Measurements from ENCODE around the gene HIP1R.

Gene HIP1R

DNA sequence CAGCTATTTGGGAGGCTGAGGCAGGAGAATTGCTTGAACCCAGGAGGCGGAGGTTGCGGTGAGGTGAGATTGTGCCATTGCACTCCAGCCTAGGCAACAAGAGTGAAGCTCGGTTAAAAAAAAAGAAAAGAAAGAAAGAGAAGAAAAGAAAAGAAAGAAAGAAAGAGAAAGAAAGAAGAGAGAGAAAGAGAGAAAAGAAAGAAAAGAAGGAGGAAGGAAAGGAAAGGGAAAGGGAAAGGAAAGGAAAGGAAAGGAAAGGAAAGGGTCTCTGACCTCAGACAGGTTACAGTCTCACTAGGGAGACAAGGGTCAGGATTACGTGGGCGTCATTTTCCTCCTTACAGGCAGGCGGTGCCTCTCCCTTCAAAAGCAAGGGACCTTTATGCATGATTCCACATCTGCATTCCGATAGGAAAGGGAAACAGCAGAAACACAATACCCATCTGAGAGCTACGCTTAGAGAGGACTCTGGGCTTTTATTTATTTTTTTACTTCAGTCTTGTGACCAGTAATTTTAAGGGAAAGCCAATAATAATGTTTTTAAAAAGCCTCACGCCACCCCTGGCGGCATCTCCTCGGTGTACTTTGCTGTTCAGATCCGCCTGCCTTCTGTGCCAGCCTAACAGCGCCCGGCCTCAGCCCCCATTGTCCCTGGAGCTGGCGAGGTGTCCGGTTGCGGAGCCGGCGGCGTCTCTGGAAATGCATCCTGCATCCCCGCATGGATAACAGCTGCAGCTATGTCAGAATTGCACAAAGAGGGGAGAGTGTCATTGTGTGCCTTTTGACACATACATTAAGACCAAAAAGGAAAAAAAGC, 945 bp upstream of the HIP1R start:
- peak; percentile 35 to 38 for DNase-seq

DNA sequence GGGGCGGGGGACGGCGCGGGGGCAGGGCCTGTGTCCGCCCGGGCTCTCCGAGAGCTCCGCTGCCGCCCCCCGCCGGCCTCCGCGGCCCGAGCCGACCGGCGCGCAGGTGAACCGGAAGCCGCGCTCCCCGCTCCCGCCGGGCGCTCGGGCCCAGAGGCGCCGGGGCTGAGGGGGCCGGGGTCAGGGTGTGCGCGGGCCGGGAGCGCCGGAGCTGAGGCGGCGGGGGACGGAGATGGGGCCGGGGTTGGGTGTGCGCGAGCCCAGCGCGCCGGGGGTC, 431 bp downstream of the HIP1R start:
- DNase-seq, result peak; percentile 40 to 52

DNA sequence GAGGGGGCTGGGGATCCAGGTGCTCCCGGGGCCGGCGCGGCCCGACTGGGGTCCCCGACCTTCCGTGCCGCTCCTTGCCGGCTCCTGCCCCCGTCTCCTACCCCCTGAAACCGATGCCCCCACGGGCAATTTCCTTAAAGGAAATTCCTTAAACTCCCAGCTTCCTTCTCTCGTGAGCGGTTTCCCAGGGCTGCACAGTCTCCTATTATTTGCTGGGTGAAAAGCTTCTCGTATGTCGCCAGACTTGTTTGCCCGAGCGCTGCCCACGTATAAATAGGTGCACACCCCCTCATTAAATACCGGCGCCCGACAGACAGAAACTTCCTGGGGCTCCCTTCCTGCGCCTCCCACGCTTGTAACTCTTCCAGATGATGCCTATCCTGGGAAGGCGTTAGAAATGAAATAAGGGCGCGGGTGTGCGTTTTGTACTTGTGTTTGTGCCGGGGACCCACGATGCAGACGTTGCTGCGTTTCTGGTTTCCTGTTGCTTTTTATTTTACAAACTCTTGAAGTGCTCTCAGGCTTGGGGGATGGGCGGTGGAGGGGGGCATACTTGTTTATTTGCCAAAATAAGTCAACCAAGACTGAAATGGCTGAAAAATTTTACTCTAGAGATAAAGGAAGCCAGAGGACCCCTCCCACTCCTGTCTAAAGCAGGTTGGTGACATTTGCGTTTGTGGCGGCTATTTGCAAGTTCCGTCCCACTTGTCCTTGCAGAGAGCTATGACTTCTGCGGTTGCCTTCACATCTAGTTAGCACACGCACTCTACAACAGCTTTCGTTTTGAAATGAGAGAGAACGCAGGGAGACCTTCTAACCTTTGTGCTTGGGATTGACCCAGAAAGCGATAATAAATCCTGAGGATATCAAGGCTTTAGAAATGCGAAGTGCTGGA, 1.0 kb downstream of the HIP1R start:
- DNase-seq, result peak; percentile 54 to 62

DNA sequence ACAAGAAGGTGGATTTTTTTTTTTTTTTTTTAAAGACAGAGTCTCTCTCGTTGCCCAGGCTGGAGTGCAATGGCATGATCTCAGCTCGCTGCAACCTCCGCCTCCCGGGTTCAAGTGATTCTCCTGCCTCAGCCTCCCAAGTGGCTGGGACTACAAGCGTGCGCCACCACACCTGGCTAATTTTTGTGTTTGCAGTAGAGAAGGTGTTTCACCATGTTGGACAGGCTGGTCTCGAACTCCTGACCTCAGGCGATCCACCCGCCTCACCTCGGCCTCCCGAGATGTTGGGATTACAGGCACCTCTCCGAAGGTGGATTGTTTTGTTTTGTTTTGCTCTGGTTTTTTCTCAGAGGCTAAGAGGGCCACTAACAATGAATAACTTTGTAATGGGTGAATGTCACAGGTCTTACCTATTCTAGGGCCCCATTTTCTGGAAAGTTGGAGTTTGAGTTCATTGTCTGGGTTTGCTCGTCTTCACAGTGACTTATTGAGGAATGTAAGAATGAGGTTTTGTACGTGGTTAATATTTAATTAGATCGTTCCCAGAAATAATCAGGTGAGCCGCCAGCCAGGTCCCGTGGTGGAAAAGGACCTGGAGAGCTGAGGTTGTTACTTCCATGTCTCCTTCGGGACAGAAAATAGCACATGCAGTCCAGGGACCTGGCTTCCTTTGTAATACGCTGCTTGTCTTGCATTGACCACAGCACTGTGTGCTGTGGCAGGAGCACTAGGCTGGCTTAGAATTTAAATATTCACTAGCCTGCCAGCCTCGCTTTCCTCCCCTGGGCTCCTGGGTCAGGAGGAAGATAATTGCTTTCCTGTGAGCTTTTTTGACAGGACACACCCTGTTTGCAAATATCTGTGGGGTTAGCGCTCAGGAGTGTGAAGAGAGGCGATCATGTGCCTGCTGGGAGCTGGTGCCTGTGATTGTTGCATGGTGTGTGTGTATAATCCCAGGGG, 2.3 kb downstream of the HIP1R start:
- DNase-seq, result no peak

DNA sequence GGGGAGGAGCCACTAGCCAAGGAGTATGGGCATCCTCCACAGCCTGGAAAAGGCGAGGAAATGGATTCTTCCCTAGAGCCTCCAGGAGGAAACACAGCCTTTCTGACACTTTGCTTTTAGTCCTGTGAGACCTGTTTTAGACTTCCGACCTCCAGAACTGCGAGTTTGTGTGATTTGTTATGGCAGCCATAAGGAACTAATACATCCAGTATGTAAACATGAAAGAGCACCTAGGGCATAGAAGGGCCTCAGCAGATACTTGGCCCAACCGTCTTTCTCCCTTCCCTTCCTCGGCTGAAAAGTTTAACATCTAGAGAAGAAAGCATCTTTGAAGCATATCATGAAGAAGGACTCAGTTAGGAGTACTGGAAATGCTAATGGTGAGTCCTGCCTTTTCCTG, 3.6 kb downstream of the HIP1R start:
- DNase-seq, result no peak

DNA sequence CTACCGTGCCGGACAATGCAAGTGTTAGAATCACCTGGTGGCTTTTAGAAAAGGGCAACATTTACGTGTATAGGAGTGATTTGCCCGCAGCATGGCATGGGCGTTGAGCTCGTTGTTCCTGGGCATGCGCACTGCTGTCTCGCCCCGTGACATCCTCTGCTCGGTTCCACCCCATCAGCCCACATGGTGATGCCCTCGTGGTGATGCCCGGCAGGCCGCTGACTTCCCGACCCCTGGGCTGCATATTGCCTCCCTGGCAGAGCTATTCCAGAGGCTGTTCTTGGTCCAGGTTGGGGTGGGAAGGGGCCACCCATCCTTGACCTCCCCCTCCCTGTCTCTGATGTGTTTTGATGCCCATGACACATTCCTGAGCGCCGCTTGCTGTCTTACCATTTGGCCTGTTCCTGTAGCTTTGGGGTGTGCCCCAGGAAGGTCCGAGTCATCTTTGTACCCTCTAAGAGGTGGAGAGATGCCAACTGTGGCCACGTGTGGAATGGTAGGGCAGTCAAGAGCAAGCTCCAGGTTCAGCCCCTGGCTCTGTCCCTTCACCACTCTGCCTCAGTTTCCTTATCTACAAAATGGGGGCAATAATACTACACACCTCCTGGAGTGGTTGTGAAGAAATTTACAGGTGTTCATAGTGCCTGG, 4.8 kb downstream of the HIP1R start:
- DNase-seq, result no peak

DNA sequence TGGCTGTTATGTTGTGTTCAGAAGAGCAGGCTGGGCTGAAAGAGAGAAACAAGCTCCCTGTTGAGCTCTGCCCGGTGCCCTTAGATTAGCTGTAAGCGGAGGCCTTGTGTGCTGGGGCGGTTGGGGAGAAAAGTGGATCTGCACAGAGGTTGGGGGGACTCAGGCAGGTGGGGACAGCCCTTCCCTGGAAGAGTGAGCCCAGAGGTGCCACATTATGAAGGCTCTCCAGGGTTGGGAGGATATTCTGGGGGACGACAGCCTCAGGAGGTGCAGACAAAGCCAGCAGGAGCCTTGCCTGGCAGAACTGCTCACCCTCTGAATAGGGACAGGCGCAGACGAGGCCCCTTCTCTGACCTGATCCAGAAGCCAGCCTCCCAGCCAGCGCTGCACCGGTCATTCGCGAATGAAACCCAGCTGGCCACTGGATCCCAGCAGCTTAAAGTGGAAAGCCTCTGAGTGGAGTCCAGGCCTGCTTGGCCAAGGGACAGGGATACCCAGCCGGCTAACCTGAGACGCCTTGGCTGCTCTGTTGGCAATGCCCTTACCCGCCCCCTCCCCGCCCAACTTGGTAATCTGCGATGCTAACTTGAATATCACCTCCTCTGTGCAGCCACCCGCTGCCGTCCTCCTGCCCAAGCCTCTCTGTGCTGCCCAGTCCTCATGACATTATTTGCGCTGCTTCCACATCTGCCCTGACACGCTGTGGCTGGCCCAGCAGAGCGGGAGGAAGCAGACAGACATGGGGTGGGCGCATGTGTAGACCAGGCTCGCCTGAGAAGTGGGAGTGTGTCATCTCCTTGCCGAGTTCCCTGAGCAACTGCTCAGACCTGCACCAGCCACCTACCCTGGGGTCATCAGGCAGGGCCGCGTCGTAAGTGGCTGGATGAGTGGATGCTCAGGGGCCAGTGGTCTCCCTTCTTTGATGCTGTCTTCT, 5.6 kb downstream of the HIP1R start:
- DNase-seq, result no peak

DNA sequence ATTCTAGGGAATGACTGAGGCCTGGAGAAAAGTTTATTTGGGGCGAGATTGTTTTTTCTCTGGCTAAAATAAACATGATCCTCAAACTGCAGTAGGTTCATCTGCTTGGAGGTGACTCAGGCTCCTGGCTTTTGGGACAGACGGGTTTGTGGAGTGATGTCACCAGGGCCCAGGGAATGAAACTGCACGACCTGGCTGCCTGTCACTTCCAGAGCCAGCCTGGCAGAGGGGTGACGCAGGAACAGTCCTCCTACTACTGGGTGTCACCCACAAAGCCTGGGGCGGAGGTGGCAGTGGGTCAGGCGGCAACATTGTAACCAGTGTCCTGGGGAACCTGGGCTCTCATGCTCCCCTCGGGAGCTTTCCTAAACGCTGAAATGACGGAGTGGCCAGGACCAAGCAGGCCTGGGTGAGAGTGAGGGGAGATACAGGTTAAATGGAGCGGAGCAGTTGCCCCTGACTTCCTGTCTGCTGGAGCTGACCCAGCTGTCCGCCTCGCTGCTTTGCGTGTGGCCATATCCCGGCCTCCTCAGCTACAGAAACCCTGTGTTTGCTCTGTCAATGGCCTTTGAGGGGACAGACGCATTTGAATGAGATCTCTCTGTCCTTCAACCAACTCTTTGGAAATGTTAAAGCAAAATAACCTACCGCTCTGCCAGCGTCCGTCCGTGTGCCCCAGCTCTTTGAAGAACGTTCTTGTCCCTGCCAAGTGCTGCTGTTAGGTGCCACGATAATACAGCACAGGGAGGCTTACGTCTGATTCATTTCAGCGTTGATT, 6.5 kb downstream of the HIP1R start:
- no peak for DNase-seq

DNA sequence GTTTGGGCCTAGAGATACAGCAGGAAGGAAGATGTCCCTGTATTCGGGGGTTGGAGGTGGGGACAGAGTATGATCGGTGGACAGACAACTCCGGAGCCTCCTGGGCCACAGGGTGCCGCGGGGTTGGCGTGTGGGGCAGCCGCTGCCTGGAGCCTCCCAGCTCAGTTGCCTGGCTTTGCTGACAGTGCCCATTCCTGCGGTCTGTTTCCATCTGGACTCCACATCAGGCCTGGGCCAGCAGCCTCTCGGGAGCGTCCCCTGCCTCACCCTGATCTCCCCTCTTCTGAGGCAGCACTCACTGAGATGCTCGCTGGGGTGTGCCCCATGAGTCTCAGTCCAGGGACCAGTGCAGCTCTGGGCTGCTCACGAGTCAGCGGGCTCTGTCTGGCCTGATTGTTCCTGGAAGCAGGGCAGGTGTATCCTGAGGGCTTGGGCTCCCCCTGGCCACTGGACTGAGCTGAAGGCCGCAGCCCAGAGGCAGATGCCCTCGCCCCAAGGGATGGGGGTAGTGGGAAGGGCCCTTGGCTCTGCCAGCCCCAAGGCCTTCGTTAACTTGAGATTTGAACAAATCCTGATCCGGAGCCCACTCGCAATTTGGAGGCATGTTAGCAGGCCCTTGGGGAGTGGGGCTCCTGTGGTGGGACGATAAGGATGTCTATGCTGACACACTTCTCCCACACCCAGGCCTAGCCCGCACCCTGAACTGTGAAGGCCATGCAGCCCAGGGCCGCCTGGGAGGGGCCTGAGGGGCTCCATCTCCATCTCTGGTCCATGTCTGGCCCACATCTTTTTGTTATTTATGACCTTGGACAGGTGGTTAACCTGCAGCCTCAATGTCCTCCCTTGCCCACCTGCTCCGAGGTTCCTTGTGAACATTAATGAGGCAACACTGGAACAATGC, 7.5 kb downstream of the HIP1R start:
- no peak for DNase-seq

DNA sequence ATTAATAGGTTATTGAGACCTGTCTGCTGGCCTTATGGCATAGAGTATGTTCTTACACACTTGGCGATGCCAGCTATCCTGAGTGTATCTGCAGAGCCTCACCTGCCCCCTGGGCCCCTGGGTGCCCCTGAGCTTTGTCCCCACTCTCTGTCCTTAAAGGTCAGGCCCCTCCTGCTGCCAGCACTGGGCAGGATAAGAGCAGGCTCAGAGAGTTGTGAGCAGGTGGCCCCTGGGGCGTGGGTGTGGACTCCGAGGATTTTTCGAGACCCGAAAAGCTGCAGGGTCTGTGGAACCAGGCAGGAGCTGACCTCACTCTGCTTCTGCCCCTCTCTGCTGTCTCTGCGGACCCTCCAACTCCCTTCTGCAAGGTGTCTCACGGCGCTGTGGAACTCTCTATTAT, 8.2 kb downstream of the HIP1R start:
- no peak for DNase-seq

DNA sequence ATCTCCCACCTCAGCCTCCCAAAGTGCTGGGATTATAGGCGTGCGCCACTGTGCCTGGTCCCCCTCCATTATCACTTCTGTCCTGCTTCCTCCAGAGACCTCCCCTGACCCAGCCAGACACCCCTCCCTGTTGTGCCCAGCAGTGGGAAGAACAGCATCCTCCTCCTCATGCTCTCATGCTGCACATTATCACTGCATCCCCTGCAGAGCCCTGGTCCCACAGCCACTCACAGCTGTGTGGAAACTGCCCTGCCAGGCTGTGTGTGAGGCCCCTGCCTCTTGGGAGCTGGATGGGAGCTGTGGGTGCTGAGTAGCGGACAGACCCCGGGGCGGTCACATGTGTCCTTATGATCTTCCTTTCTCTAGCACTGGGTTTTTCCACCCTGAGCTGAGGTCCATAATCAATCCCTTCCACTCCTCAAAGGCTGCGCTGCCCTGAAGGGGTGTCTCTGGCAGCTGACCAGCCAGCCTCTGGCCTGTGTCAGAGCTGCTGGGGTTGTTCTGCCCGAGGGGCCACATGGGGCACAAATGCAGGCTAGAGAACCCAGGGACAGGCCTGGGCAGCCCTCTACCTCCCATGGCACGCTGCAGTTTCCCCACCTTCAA, 9.2 kb downstream of the HIP1R start:
- DNase-seq, result no peak

DNA sequence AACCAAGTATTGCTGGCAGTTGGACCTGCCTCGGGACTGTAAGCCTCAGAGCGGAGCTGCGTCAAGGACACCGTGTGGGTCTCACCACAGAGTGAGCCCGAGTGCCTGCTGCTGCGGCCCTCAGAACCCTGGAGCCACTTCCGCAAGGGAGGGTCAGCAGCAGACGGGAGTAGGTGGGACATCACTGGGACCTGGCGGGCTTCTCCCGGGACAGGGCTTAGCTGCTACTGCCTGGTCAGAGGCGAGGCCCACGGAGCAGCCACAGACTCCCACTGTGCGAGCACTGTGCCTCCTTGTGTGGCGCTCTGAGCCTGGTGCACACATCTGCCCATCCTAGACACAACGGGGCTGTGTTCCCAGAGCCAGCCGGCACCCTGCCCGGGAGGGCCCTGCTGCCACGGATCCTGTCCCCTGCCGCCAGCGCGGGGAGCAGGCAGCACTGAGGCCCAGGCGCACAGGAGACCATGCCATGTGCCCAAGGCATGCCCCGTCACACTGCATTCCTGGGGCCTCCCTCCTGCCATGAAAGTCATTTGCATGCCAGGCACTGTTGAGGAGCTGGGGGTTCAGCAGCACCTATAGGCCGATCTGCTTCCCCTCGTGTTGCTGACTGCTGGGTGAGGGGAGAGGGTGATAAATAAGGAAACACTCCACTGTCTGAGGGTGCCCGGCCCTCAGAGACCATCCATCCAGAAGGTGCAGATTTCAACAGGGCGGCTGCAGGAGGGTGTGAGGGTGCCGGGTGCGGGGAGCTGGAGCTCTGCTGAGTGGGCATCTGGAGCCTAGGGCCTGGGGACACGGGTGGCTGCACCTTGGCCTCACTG, 10.0 kb downstream of the HIP1R start:
- DNase-seq, result no peak

DNA sequence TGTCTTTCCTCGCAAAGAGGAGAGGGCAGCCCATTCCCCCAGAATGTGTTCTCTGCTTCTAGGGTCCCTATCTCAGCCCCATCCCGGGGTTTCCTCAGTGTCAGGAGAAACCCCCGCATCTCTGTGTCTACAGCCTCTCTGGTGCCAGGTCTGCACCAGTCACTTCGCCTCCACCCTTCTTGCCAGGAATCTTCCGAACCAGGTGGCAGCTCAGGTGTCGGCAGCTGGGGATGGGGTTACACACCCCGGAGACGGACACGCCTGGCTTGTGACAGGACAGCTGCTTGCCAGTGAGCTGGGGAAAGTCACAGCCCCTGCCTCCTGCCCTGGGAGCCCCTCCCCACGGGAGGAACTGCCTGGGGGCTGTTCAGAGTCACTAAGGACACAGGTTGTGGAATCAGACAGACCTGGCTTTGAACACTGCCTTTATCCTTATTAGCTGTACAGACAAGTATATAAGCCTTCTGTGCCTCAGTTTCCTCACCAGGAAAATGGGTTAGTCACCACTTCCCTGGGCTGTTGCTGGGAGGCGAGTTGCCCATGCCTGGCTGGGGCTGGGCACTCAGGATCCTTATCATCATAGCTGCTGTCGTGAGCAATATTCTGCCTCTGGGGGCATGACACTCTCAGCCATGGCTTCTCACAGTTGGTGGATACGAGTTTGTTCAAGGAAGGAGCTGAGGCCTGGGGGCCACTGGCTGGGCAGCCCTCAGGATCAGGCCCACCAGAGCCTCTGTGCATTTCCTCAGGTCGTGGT, 10.8 kb downstream of the HIP1R start:
- DNase-seq, result no peak

DNA sequence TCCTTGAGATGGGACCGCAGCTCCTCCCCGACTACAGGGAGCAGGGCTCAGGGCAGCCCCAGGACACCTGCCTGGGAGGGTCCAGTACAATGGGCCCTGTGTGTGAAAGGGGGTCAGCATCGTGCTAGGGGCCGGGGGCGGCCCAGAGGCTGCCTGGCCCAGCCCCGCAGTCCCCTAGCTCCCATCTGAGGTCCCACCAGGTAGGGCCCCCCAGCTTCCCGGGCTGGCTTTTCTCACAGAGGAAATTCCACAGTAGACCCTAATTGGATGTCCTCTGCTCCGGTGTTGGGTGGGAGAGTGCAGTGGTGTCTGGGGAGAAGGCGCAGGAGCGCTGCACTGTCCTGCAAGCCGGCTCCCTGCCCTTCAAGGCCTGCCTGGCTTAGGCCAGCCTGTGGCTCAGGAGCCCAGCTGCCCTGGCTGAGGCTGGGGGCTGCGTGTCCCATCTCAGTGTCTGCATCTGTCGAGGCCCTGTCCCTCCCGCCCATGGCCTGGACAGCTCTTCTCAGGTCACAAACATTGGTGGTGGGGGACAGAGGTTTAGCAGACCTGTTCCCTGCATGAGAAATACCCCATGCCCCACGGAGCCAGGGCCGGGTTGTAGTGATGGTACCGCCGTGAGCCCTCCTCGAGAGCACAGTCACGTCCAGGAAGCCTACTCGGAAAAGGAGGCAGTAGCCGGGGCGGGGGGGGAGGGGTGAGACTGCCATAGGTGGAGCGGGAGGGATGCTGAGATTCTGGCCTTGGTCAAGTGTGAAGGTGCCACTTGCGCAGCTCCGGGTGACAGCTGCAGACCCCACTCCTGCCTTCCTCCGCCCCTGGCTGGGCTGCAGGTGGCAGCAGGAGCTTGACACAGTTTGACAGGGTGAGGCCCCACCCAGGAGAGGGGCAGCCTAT, 11.6 kb downstream of the HIP1R start:
- DNase-seq, result no peak

DNA sequence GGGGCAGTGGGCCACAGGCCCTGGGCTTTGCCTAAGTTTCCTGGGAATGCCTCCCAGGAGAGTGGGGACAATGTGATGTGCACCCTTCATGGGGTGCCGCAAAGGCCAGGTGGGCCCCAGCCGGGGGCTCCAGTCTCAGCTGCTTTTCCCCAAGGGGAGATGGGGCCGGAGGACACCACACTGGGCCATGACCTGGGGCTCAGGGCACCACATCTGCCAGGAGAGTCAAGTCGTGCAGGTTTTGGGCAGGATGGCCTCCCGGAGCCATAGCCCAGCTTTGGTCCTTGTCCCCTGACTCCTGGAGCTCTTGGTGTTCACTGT, 12.2 kb downstream of the HIP1R start:
- no peak for DNase-seq

DNA sequence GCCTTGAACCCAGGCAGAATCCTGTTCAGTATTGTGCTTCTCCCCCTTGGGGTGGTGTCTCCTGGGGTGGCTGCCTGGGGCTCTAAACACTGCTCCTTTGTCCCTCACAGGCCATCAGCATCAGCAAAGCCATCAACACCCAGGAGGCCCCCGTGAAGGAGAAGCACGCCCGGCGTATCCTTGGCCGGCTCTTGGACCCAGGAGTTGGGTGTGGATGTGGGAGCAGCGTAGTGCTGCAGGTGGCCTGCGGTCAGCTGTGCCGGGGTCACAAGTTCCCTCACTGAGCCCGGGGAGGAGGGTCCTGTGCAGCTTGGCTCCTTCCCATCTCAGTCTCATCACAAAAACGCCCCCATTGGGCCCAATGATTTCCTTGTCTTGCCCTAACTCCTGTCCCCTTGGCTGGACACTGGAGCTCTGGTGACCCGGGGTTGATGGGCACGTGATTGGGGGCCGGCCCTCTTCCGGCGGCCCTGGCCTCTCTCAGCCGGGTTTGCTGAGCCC, 12.7 kb downstream of the HIP1R start:
- DNase-seq, result no peak

Data from activated T-cell treated with anti-CD3 and anti-CD28 coated beads, Interleukin-2, amount 50 U/mL, for 48 hours (primary cell).